Panc1 (cell line): ENCODE results near the gene EXTL1. TPM values are rescaled to one million over a fixed set of nuclear protein-coding genes. Genes with fewer than 3 reads are reported as not detected.

ENCODE experiments used
- ATAC-seq: fragments of 200-7000 bp; cut with Tn5 transposase; 2 replicates; pipeline ENCODE4 v1.9.1; 2020; ENCODE audit warnings: mild to moderate bottlenecking, moderate library complexity
- BruUV-seq: library from RNA; stranded (reverse); fragments of 400-500 nt; replicated peaks from 2 replicates; lab custom pipeline; 2021; lab: Mats Ljungman, UMichigan
- CTCF ChIA-PET: fragments of 300-600 bp; sonication (Branson Sonifier 250); formaldehyde crosslinking; loops from one replicate; lab custom pipeline; 2022; ENCODE audit warnings: antibody characterized with exemption; lab: Charles Lee
- POLR2A ChIA-PET: fragments of 300-600 bp; sonication (Branson Sonifier 250); formaldehyde crosslinking; loops from one replicate; lab custom pipeline; 2022; ENCODE audit warnings: antibody characterized with exemption; lab: Charles Lee
- DNase-seq: peaks from one replicate; pipeline ENCODE4 v3.0.0-alpha.2; 2010; ENCODE audit warnings: low read depth, low spot score
- H3K27ac ChIP-seq: 2 replicates; pipeline ENCODE4 v1.5.1; 2011; ENCODE audit warnings: mild to moderate bottlenecking, low read length, inconsistent platforms
- H3K27me3 ChIP-seq: fragments of 200-500 bp; sonication (Bioruptor generic); 2 replicates; pipeline ENCODE4 v1.6.0; 2014; ENCODE audit warnings: low read length, inconsistent platforms; ENCODE audit not compliant: control insufficient read depth, insufficient read depth
- H3K36me3 ChIP-seq: fragments of 200-500 bp; sonication (Bioruptor generic); 2 replicates; pipeline ENCODE4 v1.5.1; 2014; ENCODE audit warnings: inconsistent platforms, mild to moderate bottlenecking, low read length, moderate library complexity; ENCODE audit not compliant: control insufficient read depth, insufficient read depth
- H3K4me1 ChIP-seq: 2 replicates; pipeline ENCODE4 v1.5.1; 2011; ENCODE audit warnings: inconsistent platforms, mild to moderate bottlenecking, low read length, moderate library complexity; ENCODE audit not compliant: control insufficient read depth, insufficient read depth
- H3K4me3 ChIP-seq, 2 experiments: 2 replicates each; pipeline ENCODE4 v1.5.1; 2011 to 2012; ENCODE audit warnings: low read depth in 2 of 2, low read length in 2 of 2, mild to moderate bottlenecking in 2 of 2, inconsistent platforms in 1 of 2, moderate library complexity in 1 of 2
- H3K9me3 ChIP-seq: fragments of 200-500 bp; sonication (Bioruptor generic); 2 replicates; pipeline ENCODE4 v1.5.1; 2014; ENCODE audit warnings: low read depth, mild to moderate bottlenecking, inconsistent platforms, low read length, moderate library complexity; ENCODE audit not compliant: control insufficient read depth, insufficient read depth
- POLR2AphosphoS5 ChIP-seq: IDR thresholded peaks from 2 replicates; pipeline ENCODE4 v1.6.1; 2012; ENCODE audit warnings: mild to moderate bottlenecking, low read depth, low read length, moderate library complexity
- SIN3A ChIP-seq: IDR thresholded peaks from 2 replicates; pipeline ENCODE4 v1.6.1; 2012; ENCODE audit warnings: low read depth, mild to moderate bottlenecking, low read length, moderate library complexity, borderline replicate concordance; ENCODE audit not compliant: insufficient read depth
- TCF7L2 ChIP-seq: IDR thresholded peaks from 2 replicates; pipeline ENCODE4 v1.6.1; 2011; ENCODE audit warnings: mild to moderate bottlenecking, low read depth, low read length, inconsistent platforms
- in situ Hi-C: cut with HindIII; loops from 2 replicates; pipeline ENCODE4 v1.10.0; 2016; ENCODE audit warnings: low sequenced_read_pairs, low pct_unique_long_range_greater_than_20kb
- intact Hi-C: fragments of 100-400 bp; cut with micrococcal nuclease; formaldehyde crosslinking; loops from one replicate; pipeline ENCODE4 v1.10.0; 2022; ENCODE audit not compliant: unreplicated experiment
- total RNA-seq: library from RNA; stranded (reverse); gene quantifications from one replicate; pipeline ENCODE4 v1.2.1, GENCODE V29; 2021; ENCODE audit not compliant: unreplicated experiment
- TF ChIP-seq, protein P1 (sequence below), 2 experiments: IDR thresholded peaks; 2 replicates each; pipeline ENCODE4 v1.6.1; 2011 to 2012; ENCODE audit warnings: low read depth in 2 of 2, control low read depth in 1 of 2, low read length in 1 of 2, mild to moderate bottlenecking in 1 of 2, moderate library complexity in 1 of 2; ENCODE audit not compliant: insufficient read depth in 1 of 2
- TF ChIP-seq, protein P2 (sequence below): fragments of 450-650 bp; IDR thresholded peaks from 2 replicates; pipeline ENCODE4 v1.5.1; 2017; ENCODE audit warnings: mild to moderate bottlenecking

The EXTL1 gene
- total RNA-seq, 1 experiment from 2014 or later = 0.10 TPM

DNA sequence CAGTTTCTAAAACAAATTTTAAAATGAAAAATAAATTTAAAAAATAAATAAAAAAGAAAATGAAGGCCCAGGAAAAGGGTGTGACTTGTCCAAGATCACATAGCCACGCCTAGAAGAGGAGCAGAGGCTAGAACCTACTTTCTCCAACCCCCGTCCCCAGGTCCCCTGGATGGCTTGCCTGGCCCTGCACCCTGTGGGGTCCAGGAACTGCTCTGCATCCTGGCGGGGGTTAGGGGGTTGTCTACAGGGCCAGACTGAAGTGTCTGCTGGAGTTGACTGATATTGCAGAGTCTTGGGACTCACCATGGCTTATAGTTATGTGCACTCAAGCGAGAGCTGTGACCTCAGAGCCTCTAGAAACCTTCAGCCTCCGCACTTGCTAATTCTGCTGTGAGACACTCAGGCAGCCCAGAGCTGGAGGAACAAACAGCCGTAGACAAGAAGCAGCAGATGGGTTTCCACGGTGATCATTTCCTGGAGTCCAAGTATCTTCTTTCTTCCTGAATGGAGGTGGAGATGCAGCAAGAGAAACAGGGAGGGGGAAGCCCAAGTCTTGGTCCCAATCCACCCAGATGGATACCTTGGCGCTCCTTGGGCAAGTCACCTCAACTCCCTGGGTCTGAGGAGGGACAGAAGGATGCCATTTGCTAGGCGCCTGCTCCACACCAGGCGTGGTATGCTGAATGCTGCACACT lies 5.2 kb upstream of the EXTL1 start:
- BruUV-seq = no TSS peak
- in situ Hi-C loops (no loop called here), intact Hi-C loops (no loop called here)
- Histone ChIP-seq H3K27ac (no peak overlapping the region), H3K27me3 (no peaks in the 10 kb centered on the region), H3K9me3 (no peaks in the 10 kb centered on the region), H3K4me3 (no peak overlapping the region), H3K4me1 (0 out of 2 replicates have a peak, but pooled peaks cover 3% of the 10 kb centered on the region), H3K36me3 (no peaks in the 10 kb centered on the region)
- CTCF ChIA-PET = interaction anchor here (0.6 kb wide), 1 partner anchor 11 kb away, joined by 10 read pairs; no protein-coding TSS in a partner anchor
- POLR2A ChIA-PET = no interaction called here
- TF ChIP-seq SIN3A (no peak), POLR2AphosphoS5 (no peak), TCF7L2 (no peak)
- TF ChIP-seq, protein P1, sequence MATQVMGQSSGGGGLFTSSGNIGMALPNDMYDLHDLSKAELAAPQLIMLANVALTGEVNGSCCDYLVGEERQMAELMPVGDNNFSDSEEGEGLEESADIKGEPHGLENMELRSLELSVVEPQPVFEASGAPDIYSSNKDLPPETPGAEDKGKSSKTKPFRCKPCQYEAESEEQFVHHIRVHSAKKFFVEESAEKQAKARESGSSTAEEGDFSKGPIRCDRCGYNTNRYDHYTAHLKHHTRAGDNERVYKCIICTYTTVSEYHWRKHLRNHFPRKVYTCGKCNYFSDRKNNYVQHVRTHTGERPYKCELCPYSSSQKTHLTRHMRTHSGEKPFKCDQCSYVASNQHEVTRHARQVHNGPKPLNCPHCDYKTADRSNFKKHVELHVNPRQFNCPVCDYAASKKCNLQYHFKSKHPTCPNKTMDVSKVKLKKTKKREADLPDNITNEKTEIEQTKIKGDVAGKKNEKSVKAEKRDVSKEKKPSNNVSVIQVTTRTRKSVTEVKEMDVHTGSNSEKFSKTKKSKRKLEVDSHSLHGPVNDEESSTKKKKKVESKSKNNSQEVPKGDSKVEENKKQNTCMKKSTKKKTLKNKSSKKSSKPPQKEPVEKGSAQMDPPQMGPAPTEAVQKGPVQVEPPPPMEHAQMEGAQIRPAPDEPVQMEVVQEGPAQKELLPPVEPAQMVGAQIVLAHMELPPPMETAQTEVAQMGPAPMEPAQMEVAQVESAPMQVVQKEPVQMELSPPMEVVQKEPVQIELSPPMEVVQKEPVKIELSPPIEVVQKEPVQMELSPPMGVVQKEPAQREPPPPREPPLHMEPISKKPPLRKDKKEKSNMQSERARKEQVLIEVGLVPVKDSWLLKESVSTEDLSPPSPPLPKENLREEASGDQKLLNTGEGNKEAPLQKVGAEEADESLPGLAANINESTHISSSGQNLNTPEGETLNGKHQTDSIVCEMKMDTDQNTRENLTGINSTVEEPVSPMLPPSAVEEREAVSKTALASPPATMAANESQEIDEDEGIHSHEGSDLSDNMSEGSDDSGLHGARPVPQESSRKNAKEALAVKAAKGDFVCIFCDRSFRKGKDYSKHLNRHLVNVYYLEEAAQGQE (IDR thresholded peaks at IDR 0.05; ENCODE audit: insufficient read depth in 1 of 2, low read depth in 2 of 2, low read length in 1 of 2) = no peak
- TF ChIP-seq, protein P2, sequence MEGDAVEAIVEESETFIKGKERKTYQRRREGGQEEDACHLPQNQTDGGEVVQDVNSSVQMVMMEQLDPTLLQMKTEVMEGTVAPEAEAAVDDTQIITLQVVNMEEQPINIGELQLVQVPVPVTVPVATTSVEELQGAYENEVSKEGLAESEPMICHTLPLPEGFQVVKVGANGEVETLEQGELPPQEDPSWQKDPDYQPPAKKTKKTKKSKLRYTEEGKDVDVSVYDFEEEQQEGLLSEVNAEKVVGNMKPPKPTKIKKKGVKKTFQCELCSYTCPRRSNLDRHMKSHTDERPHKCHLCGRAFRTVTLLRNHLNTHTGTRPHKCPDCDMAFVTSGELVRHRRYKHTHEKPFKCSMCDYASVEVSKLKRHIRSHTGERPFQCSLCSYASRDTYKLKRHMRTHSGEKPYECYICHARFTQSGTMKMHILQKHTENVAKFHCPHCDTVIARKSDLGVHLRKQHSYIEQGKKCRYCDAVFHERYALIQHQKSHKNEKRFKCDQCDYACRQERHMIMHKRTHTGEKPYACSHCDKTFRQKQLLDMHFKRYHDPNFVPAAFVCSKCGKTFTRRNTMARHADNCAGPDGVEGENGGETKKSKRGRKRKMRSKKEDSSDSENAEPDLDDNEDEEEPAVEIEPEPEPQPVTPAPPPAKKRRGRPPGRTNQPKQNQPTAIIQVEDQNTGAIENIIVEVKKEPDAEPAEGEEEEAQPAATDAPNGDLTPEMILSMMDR = no peak
- no peak for ATAC-seq
- no peak for DNase-seq

DNA sequence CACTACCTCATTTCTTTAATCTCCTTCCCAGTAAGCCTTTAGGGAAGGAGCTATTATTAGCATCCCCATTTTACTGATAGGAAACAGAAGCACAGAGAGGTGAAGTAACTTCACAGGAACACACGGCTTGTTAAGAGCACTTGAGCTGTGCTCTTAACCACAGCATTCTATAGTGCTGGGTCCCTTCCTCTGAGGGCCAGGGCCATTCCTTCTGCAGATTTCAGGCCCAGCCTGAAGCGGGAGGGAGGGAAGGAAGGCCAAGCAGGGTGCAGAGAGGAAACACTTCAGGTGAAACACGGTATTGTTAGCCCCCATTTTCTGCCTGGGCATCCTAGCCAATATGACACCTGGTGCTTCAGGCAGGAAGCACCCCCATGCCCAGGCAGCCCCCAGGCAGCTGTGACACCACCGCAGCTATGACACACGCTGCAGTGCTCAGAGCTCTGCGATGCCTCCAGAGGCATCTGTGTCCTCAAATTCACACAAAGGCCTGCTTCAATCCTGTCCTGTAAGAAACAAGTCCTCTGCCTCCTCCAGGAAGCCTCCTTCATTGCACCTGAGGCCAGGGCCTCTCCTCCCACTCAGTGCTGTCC lies 4.5 kb upstream of the EXTL1 start:
- TF ChIP-seq, protein P2 = no peak
- TF ChIP-seq TCF7L2 (no peak), POLR2AphosphoS5 (no peak), SIN3A (no peak)
- TF ChIP-seq, protein P1 (IDR thresholded peaks at IDR 0.05; ENCODE audit: insufficient read depth in 1 of 2, low read depth in 2 of 2, low read length in 1 of 2) = no peak
- DNase-seq (no peak), ATAC-seq (no peak)
- Histone ChIP-seq H3K27ac (no peak overlapping the region), H3K36me3 (no peaks in the 10 kb centered on the region), H3K27me3 (no peaks in the 10 kb centered on the region), H3K9me3 (no peaks in the 10 kb centered on the region), H3K4me1 (0 out of 2 replicates have a peak, but pooled peaks cover 3% of the 10 kb centered on the region), H3K4me3 (no peak overlapping the region)
- BruUV-seq = no TSS peak
- POLR2A ChIA-PET = no interaction called here
- in situ Hi-C loops (no loop called here), intact Hi-C loops (no loop called here)
- CTCF ChIA-PET = interaction anchor here (0.6 kb wide), 1 partner anchor 10 kb away, joined by 10 read pairs; no protein-coding TSS in a partner anchor
